ENCODE results near the gene SGTA. TPM values are rescaled to one million over a fixed set of nuclear protein-coding genes. Genes with fewer than 3 reads are reported as not detected.

The SGTA gene
- total RNA-seq, 1 experiment from 2014 or later: 85.7 TPM

DNA sequence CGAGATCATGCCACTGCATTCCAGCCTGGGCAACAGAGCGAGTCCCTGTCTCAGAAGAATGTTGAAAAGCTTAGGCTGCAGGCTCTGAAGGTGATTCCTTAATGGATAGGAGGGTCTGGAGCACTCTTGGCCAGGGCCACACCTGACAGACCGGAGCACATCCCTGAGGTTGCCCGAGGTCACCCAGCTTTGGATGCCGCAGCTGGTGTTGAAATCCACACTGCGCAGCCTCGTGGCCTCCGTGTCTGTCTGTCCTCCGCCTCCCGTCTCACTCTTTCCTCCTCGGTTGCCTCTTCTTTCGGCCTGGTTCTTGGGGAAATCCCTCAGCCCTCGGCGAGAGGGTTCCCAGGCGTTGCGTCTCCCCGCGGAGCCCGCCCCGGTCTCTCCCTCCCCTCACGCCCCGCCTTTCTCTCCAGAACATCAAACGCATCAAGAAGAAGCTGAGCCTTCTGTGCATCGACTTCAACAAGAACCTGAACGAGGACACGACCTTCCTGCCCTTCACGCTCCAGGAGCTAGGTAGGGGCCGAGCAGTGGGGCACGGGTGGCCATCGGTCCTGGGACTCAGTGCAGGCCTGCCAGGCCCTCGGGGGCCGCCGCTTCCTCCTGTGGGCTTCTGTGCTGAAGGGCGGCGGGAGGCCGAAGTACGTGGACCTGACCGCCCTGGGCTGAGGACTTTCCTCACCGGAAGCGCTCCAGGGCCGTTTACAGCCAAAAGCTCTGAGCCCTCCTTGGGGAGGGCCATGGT is 16.4 kb upstream of the SGTA start:
- Histone ChIP-seq H3K4me1 (ENCODE audit: control insufficient read depth, insufficient read depth, low read length) (no peaks in the 10 kb centered on the region), H3K27me3 (ENCODE audit: control insufficient read depth, insufficient read depth, low read length) (no peaks in the 10 kb centered on the region), H3K36me3 (ENCODE audit: control insufficient read depth, insufficient read depth, low read length) (no peaks in the 10 kb centered on the region), H3K27ac (ENCODE audit: low read length) (no peak overlapping the region), H3K9me3 (ENCODE audit: control insufficient read depth, insufficient read depth, low read depth, low read length) (no peaks in the 10 kb centered on the region), H3K4me3 (ENCODE audit: low read depth in 2 of 2, low read length in 2 of 2) (no peak overlapping the region)
- BruUV-seq (replicated peaks): no TSS peak
- ChIA-PET POLR2A (no interaction called here), CTCF (interaction anchor here (0.6 kb wide), 1 partner anchor 25 kb away, joined by 3 read pairs; no protein-coding TSS in a partner anchor)
- DNase-seq (ENCODE audit: low read depth, low spot score) (no peak), ATAC-seq (peak; percentile 7; the same call in 1 of the 2 replicates)
- in situ Hi-C loops (cut with HindIII; ENCODE audit: low pct_unique_long_range_greater_than_20kb, low sequenced_read_pairs): no loop called here
- intact Hi-C loops (cut with micrococcal nuclease; ENCODE audit: unreplicated experiment): no loop called here
- TF ChIP-seq SIN3A (IDR thresholded peaks at IDR 0.05; ENCODE audit: borderline replicate concordance, insufficient read depth, low read depth, low read length) (no peak), TCF7L2 (IDR thresholded peaks at IDR 0.05; ENCODE audit: low read depth, low read length) (no peak), POLR2AphosphoS5 (IDR thresholded peaks at IDR 0.05; ENCODE audit: low read depth, low read length) (no peak)
- TF ChIP-seq, protein P1, sequence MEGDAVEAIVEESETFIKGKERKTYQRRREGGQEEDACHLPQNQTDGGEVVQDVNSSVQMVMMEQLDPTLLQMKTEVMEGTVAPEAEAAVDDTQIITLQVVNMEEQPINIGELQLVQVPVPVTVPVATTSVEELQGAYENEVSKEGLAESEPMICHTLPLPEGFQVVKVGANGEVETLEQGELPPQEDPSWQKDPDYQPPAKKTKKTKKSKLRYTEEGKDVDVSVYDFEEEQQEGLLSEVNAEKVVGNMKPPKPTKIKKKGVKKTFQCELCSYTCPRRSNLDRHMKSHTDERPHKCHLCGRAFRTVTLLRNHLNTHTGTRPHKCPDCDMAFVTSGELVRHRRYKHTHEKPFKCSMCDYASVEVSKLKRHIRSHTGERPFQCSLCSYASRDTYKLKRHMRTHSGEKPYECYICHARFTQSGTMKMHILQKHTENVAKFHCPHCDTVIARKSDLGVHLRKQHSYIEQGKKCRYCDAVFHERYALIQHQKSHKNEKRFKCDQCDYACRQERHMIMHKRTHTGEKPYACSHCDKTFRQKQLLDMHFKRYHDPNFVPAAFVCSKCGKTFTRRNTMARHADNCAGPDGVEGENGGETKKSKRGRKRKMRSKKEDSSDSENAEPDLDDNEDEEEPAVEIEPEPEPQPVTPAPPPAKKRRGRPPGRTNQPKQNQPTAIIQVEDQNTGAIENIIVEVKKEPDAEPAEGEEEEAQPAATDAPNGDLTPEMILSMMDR (IDR thresholded peaks at IDR 0.05): no peak
- TF ChIP-seq, protein P2, sequence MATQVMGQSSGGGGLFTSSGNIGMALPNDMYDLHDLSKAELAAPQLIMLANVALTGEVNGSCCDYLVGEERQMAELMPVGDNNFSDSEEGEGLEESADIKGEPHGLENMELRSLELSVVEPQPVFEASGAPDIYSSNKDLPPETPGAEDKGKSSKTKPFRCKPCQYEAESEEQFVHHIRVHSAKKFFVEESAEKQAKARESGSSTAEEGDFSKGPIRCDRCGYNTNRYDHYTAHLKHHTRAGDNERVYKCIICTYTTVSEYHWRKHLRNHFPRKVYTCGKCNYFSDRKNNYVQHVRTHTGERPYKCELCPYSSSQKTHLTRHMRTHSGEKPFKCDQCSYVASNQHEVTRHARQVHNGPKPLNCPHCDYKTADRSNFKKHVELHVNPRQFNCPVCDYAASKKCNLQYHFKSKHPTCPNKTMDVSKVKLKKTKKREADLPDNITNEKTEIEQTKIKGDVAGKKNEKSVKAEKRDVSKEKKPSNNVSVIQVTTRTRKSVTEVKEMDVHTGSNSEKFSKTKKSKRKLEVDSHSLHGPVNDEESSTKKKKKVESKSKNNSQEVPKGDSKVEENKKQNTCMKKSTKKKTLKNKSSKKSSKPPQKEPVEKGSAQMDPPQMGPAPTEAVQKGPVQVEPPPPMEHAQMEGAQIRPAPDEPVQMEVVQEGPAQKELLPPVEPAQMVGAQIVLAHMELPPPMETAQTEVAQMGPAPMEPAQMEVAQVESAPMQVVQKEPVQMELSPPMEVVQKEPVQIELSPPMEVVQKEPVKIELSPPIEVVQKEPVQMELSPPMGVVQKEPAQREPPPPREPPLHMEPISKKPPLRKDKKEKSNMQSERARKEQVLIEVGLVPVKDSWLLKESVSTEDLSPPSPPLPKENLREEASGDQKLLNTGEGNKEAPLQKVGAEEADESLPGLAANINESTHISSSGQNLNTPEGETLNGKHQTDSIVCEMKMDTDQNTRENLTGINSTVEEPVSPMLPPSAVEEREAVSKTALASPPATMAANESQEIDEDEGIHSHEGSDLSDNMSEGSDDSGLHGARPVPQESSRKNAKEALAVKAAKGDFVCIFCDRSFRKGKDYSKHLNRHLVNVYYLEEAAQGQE (IDR thresholded peaks at IDR 0.05; ENCODE audit: insufficient read depth in 1 of 2, low read depth in 2 of 2, low read length in 1 of 2): no peak

DNA sequence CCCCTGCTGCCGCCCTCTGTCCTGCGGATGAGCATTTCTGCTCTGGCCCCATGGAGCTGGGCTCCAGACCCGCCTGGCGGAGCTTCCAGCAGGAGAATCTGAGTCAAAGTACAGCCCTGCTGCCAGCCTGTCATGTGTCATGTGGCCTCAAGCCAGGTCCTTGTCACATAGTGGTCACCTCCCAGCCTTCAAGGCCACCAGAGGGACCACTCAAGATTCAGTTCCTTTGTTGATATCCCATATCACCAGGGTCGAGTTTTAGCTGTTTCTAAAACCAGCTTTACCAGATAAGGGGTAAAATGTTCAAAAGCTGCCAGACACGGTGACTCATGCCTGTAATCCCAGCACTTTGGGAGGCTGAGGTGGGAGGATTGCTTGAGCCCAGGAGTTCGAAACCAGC is 15.7 kb upstream of the SGTA start:
- ChIA-PET POLR2A (no interaction called here), CTCF (interaction anchor here (0.6 kb wide), 1 partner anchor 25 kb away, joined by 3 read pairs; no protein-coding TSS in a partner anchor)
- TF ChIP-seq, protein P1 (IDR thresholded peaks at IDR 0.05): no peak
- TF ChIP-seq POLR2AphosphoS5 (IDR thresholded peaks at IDR 0.05; ENCODE audit: low read depth, low read length) (no peak), TCF7L2 (IDR thresholded peaks at IDR 0.05; ENCODE audit: low read depth, low read length) (no peak), SIN3A (IDR thresholded peaks at IDR 0.05; ENCODE audit: borderline replicate concordance, insufficient read depth, low read depth, low read length) (no peak)
- TF ChIP-seq, protein P2 (IDR thresholded peaks at IDR 0.05; ENCODE audit: insufficient read depth in 1 of 2, low read depth in 2 of 2, low read length in 1 of 2): no peak
- no peak for DNase-seq (ENCODE audit: low read depth, low spot score)
- no TSS peak for BruUV-seq (replicated peaks)
- in situ Hi-C loops (cut with HindIII; ENCODE audit: low pct_unique_long_range_greater_than_20kb, low sequenced_read_pairs): no loop called here
- intact Hi-C loops (cut with micrococcal nuclease; ENCODE audit: unreplicated experiment): no loop called here
- Histone ChIP-seq H3K36me3 (ENCODE audit: control insufficient read depth, insufficient read depth, low read length) (no peaks in the 10 kb centered on the region), H3K4me3 (ENCODE audit: low read depth in 2 of 2, low read length in 2 of 2) (no peak overlapping the region), H3K27me3 (ENCODE audit: control insufficient read depth, insufficient read depth, low read length) (no peaks in the 10 kb centered on the region), H3K27ac (ENCODE audit: low read length) (no peak overlapping the region), H3K4me1 (ENCODE audit: control insufficient read depth, insufficient read depth, low read length) (no peaks in the 10 kb centered on the region), H3K9me3 (ENCODE audit: control insufficient read depth, insufficient read depth, low read depth, low read length) (no peaks in the 10 kb centered on the region)
- ATAC-seq: peak; percentile 60; the same call in 1 of the 2 replicates
